DOHH2 (cell line): ENCODE data around the gene GPR160.
"Not testable (repeated sequence)": the region's sequence is repeated elsewhere in the genome, so short reads cannot be mapped to it uniquely, and the experiment has no call there.

Experiments used
- H3F3A ChIP-seq: fragments of 200-600 bp; sonication (generic), shearing (Covaris generic); 2 replicates; pipeline ENCODE4 v1.6.0; 2016; ENCODE audit warnings: antibody characterized with exemption, mild to moderate bottlenecking; ENCODE audit not compliant: control insufficient read depth, insufficient read depth
- H3K27ac ChIP-seq: fragments of 200-600 bp; sonication (generic); 2 replicates; pipeline ENCODE4 v1.5.1; 2014; ENCODE audit warnings: low read depth, mild to moderate bottlenecking, low read length, moderate library complexity
- H3K27me3 ChIP-seq: fragments of 200-600 bp; sonication (generic); 2 replicates; pipeline ENCODE4 v1.6.1; 2014; ENCODE audit warnings: mild to moderate bottlenecking, low read length, mixed read lengths; ENCODE audit not compliant: control insufficient read depth
- H3K36me3 ChIP-seq: fragments of 200-600 bp; sonication (generic); 2 replicates; pipeline ENCODE4 v1.6.1; 2014; ENCODE audit warnings: mild to moderate bottlenecking, low read length, moderate library complexity, mixed read lengths; ENCODE audit not compliant: control insufficient read depth
- H3K4me1 ChIP-seq: fragments of 200-600 bp; sonication (generic); 2 replicates; pipeline ENCODE4 v1.6.1; 2014; ENCODE audit warnings: mild to moderate bottlenecking, low read length, mixed read lengths; ENCODE audit not compliant: control insufficient read depth
- H3K4me2 ChIP-seq: fragments of 200-600 bp; sonication (generic); 2 replicates; pipeline ENCODE4 v1.6.0; 2014; ENCODE audit warnings: mild to moderate bottlenecking, low read length, moderate library complexity
- H3K4me3 ChIP-seq: fragments of 200-600 bp; sonication (generic); 2 replicates; pipeline ENCODE4 v1.5.1; 2014; ENCODE audit warnings: mild to moderate bottlenecking, low read length, mixed read lengths
- H3K79me2 ChIP-seq: fragments of 200-600 bp; sonication (generic); 2 replicates; pipeline ENCODE4 v1.6.1; 2014; ENCODE audit warnings: mild to moderate bottlenecking, low read length, mixed read lengths; ENCODE audit not compliant: control insufficient read depth
- H3K9me2 ChIP-seq: fragments of 200-600 bp; sonication (generic); replicated peaks from 2 replicates; pipeline ENCODE4 v1.6.1; 2014; ENCODE audit warnings: mild to moderate bottlenecking, low read length, mixed read lengths; ENCODE audit not compliant: control insufficient read depth
- H3K9me3 ChIP-seq: fragments of 200-600 bp; sonication (generic); 2 replicates; pipeline ENCODE4 v1.6.1; 2014; ENCODE audit warnings: antibody characterized with exemption, low read length, mixed read lengths; ENCODE audit not compliant: control insufficient read depth, insufficient read depth
- H4K20me1 ChIP-seq: fragments of 200-600 bp; sonication (generic); 2 replicates; pipeline ENCODE4 v1.6.0; 2014; ENCODE audit warnings: low read depth, mild to moderate bottlenecking, antibody characterized with exemption, low read length, moderate library complexity; ENCODE audit not compliant: control insufficient read depth, insufficient read depth
- CTCF ChIP-seq: fragments of 200-600 bp; sonication (generic); IDR thresholded peaks from one replicate; pipeline ENCODE4 v1.5.1; 2014; ENCODE audit warnings: antibody characterized with exemption, mild to moderate bottlenecking, low read depth, low read length; ENCODE audit not compliant: poor library complexity, severe bottlenecking
- EZH2phosphoT487 ChIP-seq: fragments of 200-600 bp; sonication (generic); IDR thresholded peaks from 2 replicates; pipeline ENCODE4 v1.6.1; 2017; ENCODE audit warnings: borderline replicate concordance, mild to moderate bottlenecking, antibody characterized with exemption, low read length, moderate library complexity, mixed read lengths

GPR160 gene

GRCh38 chr3:170109579-170110293 is 71.9 kb downstream of the GPR160 start:
- no peak overlapping the region for H3K4me2 ChIP-seq
- 0 out of 2 replicates have a peak, but pooled peaks cover 3% of the 10 kb centered on the region for H3F3A ChIP-seq
- H3K9me3 ChIP-seq = no peaks in the 10 kb centered on the region
- H4K20me1 ChIP-seq = no peaks in the 10 kb centered on the region
- no peaks in the 10 kb centered on the region for H3K4me1 ChIP-seq
- no peak overlapping the region for H3K27ac ChIP-seq
- TF ChIP-seq CTCF = no peak
- TF ChIP-seq EZH2phosphoT487 = no peak
- peaks cover 66% of the 10 kb centered on the region for H3K36me3 ChIP-seq
- H3K27me3 ChIP-seq = no peaks in the 10 kb centered on the region
- no peaks in the 10 kb centered on the region for H3K79me2 ChIP-seq
- no peaks in the 10 kb centered on the region for H3K9me2 ChIP-seq
- H3K4me3 ChIP-seq = no peak overlapping the region

GRCh38 chr3:170111147-170111771 is 73.5 kb downstream of the GPR160 start:
- no peaks in the 10 kb centered on the region for H3K9me3 ChIP-seq
- H3K4me3 ChIP-seq = no peak overlapping the region
- no peaks in the 10 kb centered on the region for H3K27me3 ChIP-seq
- no peaks in the 10 kb centered on the region for H3K79me2 ChIP-seq
- H3K4me2 ChIP-seq = no peak overlapping the region
- H3F3A ChIP-seq = 0 out of 2 replicates have a peak, but pooled peaks cover 3% of the 10 kb centered on the region
- H3K36me3 ChIP-seq = peaks cover 71% of the 10 kb centered on the region
- H3K4me1 ChIP-seq = no peaks in the 10 kb centered on the region
- no peaks in the 10 kb centered on the region for H3K9me2 ChIP-seq
- no peaks in the 10 kb centered on the region for H4K20me1 ChIP-seq
- TF ChIP-seq CTCF = no peak
- TF ChIP-seq EZH2phosphoT487 = no peak
- no peak overlapping the region for H3K27ac ChIP-seq

GRCh38 chr3:170114165-170114564 is 76.4 kb downstream of the GPR160 start:
- not testable (repeated sequence) for H3K4me3 ChIP-seq, H3F3A ChIP-seq, H3K79me2 ChIP-seq, H3K27ac ChIP-seq, H3K4me2 ChIP-seq, H3K9me2 ChIP-seq, H4K20me1 ChIP-seq, H3K27me3 ChIP-seq, H3K4me1 ChIP-seq, H3K9me3 ChIP-seq
- H3K36me3 ChIP-seq = peaks cover 77% of the 10 kb centered on the region

- Histone ChIP-seq H3F3A (peaks cover 8% of the 10 kb centered on the region; the same call in 1 of the 2 replicates), H3K27me3 (no peaks in the 10 kb centered on the region), H3K4me2 (no peak overlapping the region), H3K9me2 (no peaks in the 10 kb centered on the region), H3K27ac (no peak overlapping the region), H3K36me3 (peaks cover 82% of the 10 kb centered on the region), H3K4me1 (no peaks in the 10 kb centered on the region), H3K4me3 (no peak overlapping the region), H4K20me1 (no peaks in the 10 kb centered on the region), H3K79me2 (no peaks in the 10 kb centered on the region), H3K9me3 (no peaks in the 10 kb centered on the region)
- no peak for TF ChIP-seq EZH2phosphoT487
- TF ChIP-seq CTCF = no peak
These were observed 79.3 kb downstream of the GPR160 start for GRCh38 chr3:170117134-170117533.
